ENCODE results near the gene ME1. TPM values are rescaled to one million over a fixed set of nuclear protein-coding genes. Genes with fewer than 3 reads are reported as not detected.

Gene ME1
- total and polyA plus RNA-seq, 9 of the 15 experiments (the other 6 are each of a cell fraction or from before 2014, with no cell fraction given), result 3.2 to 10.4 (median 5.5) TPM

- no peak for TF ChIP-seq UBTF (IDR thresholded peaks at IDR 0.05; ENCODE audit: borderline replicate concordance in 1 of 2, low read depth in 2 of 2, low read length in 2 of 2)
- peak in 1 of 2 experiments; percentile 46; a peak in 2 of 4 replicates for TF ChIP-seq KDM1A (IDR thresholded peaks at IDR 0.05)
- TF ChIP-seq DPF2 (IDR thresholded peaks at IDR 0.05), result 0 out of 2 replicates have a peak, but pooled peaks have one; percentile 11
- peak; percentile 97 for TF ChIP-seq MAFG (tag; conservative IDR thresholded peaks at IDR 0.05)
- no peak for TF ChIP-seq MEF2A (IDR thresholded peaks at IDR 0.05; ENCODE audit: control insufficient read depth, low read depth, low read length)
Observed at GRCh38 chr6:83431545-83432155, 799 bp upstream of the ME1 start (continued).

- in situ Hi-C loops (cut with MboI), result no loop called here
- Histone ChIP-seq H3K9me1 (ENCODE audit: control insufficient read depth, insufficient read depth, low read length) (no peaks in the 10 kb centered on the region), H3K27ac (ENCODE audit: extremely low read depth, low read depth, low read length) (peak overlapping the region; percentile 88), H3K36me3 (ENCODE audit: control insufficient read depth, insufficient read depth, low read length) (no peaks in the 10 kb centered on the region; the same call in 2 of the 3 replicates), H2AFZ (ENCODE audit: low read depth, low read length) (peak overlapping the region; percentile 98), H3K4me1 (replicated peaks in 1 of 2; ENCODE audit: control insufficient read depth in 2 of 2, insufficient read depth in 2 of 2, low read length in 2 of 2) (peaks cover 8 to 21% of the 10 kb centered on the region in 2 experiments; a peak in 4 of 5 replicates), H3K4me3 (peak overlapping the region; percentile 77), H3K9ac (ENCODE audit: insufficient read depth in 1 of 2, low read depth in 2 of 2, low read length in 2 of 2) (peak overlapping the region; percentile 86 to 96), H3K27me3 (ENCODE audit: control insufficient read depth in 2 of 2, insufficient read depth in 2 of 2, low read length in 2 of 2) (no peaks in the 10 kb centered on the region), H3K4me2 (ENCODE audit: insufficient read depth, low read length) (peak overlapping the region; percentile 99), H3K79me2 (ENCODE audit: control insufficient read depth, insufficient read depth, low read length) (peaks cover 15% of the 10 kb centered on the region), H3K9me3 (replicated peaks; ENCODE audit: control insufficient read depth, insufficient read depth, low read depth, low read length) (no peaks in the 10 kb centered on the region), H4K20me1 (replicated peaks; ENCODE audit: control insufficient read depth, insufficient read depth, low read length) (no peaks in the 10 kb centered on the region)
- CTCF ChIA-PET (ENCODE audit: low intra/inter-chr PET ratio), result no interaction called here
- peak in 3 of 4 experiments; percentile 14 to 58 (median 30) for DNase-seq (ENCODE audit: extremely low read depth in 1 of 4, low spot score in 3 of 4)
- intact Hi-C loops (cut with micrococcal nuclease), result no loop called here
- TSS peak; percentile 32 for BruUV-seq (replicated peaks)
- WGBS (ENCODE audit: insufficient coverage, low coverage, missing lambda C conversion rate), result 11% methylated on average over 12 of the region's 13 CpGs
- POLR2A ChIA-PET, result interaction anchor here (0.6 to 1.3 kb wide), 2 partner anchors 7 to 18 kb away, joined by 3 to 4 read pairs; no protein-coding TSS in a partner anchor
- peak; percentile 70 for FAIRE-seq
- ATAC-seq, result peak; percentile 53
- TF ChIP-seq, protein P1, sequence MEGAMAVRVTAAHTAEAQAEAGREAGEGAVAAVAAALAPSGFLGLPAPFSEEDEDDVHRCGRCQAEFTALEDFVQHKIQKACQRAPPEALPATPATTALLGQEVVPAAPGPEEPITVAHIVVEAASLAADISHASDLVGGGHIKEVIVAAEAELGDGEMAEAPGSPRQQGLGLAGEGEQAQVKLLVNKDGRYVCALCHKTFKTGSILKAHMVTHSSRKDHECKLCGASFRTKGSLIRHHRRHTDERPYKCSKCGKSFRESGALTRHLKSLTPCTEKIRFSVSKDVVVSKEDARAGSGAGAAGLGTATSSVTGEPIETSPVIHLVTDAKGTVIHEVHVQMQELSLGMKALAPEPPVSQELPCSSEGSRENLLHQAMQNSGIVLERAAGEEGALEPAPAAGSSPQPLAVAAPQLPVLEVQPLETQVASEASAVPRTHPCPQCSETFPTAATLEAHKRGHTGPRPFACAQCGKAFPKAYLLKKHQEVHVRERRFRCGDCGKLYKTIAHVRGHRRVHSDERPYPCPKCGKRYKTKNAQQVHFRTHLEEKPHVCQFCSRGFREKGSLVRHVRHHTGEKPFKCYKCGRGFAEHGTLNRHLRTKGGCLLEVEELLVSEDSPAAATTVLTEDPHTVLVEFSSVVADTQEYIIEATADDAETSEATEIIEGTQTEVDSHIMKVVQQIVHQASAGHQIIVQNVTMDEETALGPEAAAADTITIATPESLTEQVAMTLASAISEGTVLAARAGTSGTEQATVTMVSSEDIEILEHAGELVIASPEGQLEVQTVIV (CRISPR knock-in tag; IDR thresholded peaks at IDR 0.05; ENCODE audit: borderline replicate concordance), result no peak
- TF ChIP-seq BCOR (IDR thresholded peaks at IDR 0.05), result no peak
- peak; percentile 54; the same call in 1 of the 2 replicates for TF ChIP-seq ZKSCAN1 (IDR thresholded peaks at IDR 0.05; ENCODE audit: low read depth, low read length)
- TF ChIP-seq KDM1A (IDR thresholded peaks at IDR 0.05), result 0 out of 4 replicates have a peak, but pooled peaks of 1 of the 2 experiments have one; percentile 34
- TF ChIP-seq, protein P2, sequence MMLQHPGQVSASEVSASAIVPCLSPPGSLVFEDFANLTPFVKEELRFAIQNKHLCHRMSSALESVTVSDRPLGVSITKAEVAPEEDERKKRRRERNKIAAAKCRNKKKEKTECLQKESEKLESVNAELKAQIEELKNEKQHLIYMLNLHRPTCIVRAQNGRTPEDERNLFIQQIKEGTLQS (IDR thresholded peaks at IDR 0.05), result peak; percentile 91
- TF ChIP-seq, protein P2 (CRISPR knock-in tag; conservative IDR thresholded peaks at IDR 0.05), result no peak
- TF ChIP-seq CEBPB (tag; IDR thresholded peaks at IDR 0.05), result peak; percentile 62
- TF ChIP-seq GABPA (tag; conservative IDR thresholded peaks at IDR 0.05; ENCODE audit: low read depth), result no peak
- no peak for TF ChIP-seq CEBPG (CRISPR knock-in tag; IDR thresholded peaks at IDR 0.05)
- peak; percentile 50 to 82 for TF ChIP-seq CEBPG (tag; conservative IDR thresholded peaks at IDR 0.05 in 1 of 2, IDR thresholded peaks at IDR 0.05 in 1 of 2)
Observed at GRCh38 chr6:83429857-83430610, 817 bp downstream of the ME1 start.

Measured in K562 (cell line).